ENCODE measurements around the gene PDE4D.

DNA sequence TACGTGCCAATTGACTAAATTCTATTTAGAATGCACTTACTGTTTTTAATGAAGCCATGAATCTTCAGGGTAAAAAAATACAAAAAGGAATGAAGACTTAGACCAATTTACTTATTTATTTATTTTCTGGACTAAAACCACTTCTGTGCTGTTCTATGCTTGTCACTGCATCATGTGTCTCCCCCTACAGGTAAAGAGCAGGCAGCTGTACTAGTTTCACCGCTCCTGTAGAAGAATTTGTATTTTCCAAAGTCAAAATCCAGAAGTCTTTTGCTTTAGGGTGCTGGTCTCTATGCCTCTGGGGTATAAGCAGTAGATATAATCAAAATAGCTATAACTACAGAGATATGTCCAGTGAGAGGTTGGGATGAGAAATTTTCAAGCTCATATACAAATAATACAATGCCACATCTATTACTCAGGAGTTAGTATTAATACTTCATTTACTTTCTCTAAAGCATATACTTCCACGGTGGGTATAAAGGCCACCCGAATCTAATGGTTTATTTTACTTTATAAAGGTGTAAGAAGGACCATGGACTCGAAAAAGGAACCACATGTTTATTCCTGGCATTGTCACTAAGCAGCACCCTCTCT, 719.2 kb downstream of the PDE4D start:
- TF ChIP-seq, protein P1, sequence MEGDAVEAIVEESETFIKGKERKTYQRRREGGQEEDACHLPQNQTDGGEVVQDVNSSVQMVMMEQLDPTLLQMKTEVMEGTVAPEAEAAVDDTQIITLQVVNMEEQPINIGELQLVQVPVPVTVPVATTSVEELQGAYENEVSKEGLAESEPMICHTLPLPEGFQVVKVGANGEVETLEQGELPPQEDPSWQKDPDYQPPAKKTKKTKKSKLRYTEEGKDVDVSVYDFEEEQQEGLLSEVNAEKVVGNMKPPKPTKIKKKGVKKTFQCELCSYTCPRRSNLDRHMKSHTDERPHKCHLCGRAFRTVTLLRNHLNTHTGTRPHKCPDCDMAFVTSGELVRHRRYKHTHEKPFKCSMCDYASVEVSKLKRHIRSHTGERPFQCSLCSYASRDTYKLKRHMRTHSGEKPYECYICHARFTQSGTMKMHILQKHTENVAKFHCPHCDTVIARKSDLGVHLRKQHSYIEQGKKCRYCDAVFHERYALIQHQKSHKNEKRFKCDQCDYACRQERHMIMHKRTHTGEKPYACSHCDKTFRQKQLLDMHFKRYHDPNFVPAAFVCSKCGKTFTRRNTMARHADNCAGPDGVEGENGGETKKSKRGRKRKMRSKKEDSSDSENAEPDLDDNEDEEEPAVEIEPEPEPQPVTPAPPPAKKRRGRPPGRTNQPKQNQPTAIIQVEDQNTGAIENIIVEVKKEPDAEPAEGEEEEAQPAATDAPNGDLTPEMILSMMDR (IDR thresholded peaks at IDR 0.05), result peak; percentile 72 to 88 (median 83)
- TF ChIP-seq POLR2A (IDR thresholded peaks at IDR 0.05), result no peak
